SK-N-SH (cell line): ENCODE data around the gene PEX7.

Source experiments
- CHD2 ChIP-seq: fragments of 150-350 bp; IDR thresholded peaks from 2 replicates; pipeline ENCODE4 v1.6.1; 2018; ENCODE audit warnings: low read length; ENCODE audit not compliant: partially characterized antibody
- EP300 ChIP-seq, 2 experiments: IDR thresholded peaks; 2 replicates each; pipeline versions ENCODE4 v1.4.0 to v1.6.1; 2012; ENCODE audit warnings: borderline replicate concordance in 1 of 2, low read depth in 1 of 2, low read length in 1 of 2
- MXI1 ChIP-seq: IDR thresholded peaks from 2 replicates; pipeline ENCODE4 v1.6.1; 2012; ENCODE audit warnings: mild to moderate bottlenecking, low read depth, low read length, improper control_type of control experiment
- SIN3A ChIP-seq: IDR thresholded peaks from 2 replicates; pipeline ENCODE4 v1.6.1; 2012; ENCODE audit warnings: low read depth, mild to moderate bottlenecking, low read length, moderate library complexity, borderline replicate concordance
- TCF12 ChIP-seq: IDR thresholded peaks from 2 replicates; pipeline ENCODE4 v1.4.0; 2012
- TF ChIP-seq, protein P1 (sequence below): fragments of 200-600 bp; sonication (generic); IDR thresholded peaks from 2 replicates; pipeline ENCODE4 v1.6.1; 2017; ENCODE audit warnings: antibody characterized with exemption, mild to moderate bottlenecking, moderate library complexity
- TF ChIP-seq, protein P2 (sequence below): IDR thresholded peaks from 2 replicates; pipeline ENCODE4 v1.4.0; 2012; ENCODE audit warnings: low read depth
- TF ChIP-seq, protein P3 (sequence below): IDR thresholded peaks from 2 replicates; pipeline ENCODE4; 2012

DNA sequence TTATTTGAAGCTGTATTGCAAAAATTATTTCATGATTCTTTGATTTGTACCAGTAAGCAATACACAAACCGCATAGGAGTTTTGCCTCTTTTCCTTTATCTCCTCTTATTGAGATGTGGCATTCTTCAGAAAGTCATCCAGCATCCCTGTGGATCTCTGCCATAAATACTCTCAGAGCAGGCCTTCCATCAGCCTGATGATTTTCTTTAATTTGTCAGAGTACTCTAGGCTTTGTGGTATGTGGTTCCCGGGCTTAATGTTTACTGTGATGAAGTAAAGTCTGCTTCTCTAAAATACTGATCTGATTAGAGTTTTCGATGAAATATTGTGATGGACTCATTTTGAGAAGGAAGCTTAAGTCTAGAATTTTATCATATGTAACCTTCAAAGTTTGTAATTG, 68.6 kb downstream of the PEX7 start:
- TF ChIP-seq, protein P1, sequence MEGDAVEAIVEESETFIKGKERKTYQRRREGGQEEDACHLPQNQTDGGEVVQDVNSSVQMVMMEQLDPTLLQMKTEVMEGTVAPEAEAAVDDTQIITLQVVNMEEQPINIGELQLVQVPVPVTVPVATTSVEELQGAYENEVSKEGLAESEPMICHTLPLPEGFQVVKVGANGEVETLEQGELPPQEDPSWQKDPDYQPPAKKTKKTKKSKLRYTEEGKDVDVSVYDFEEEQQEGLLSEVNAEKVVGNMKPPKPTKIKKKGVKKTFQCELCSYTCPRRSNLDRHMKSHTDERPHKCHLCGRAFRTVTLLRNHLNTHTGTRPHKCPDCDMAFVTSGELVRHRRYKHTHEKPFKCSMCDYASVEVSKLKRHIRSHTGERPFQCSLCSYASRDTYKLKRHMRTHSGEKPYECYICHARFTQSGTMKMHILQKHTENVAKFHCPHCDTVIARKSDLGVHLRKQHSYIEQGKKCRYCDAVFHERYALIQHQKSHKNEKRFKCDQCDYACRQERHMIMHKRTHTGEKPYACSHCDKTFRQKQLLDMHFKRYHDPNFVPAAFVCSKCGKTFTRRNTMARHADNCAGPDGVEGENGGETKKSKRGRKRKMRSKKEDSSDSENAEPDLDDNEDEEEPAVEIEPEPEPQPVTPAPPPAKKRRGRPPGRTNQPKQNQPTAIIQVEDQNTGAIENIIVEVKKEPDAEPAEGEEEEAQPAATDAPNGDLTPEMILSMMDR, result no peak
- no peak for TF ChIP-seq TCF12
- no peak for TF ChIP-seq SIN3A
- TF ChIP-seq EP300 (IDR thresholded peaks at IDR 0.05; ENCODE audit: borderline replicate concordance in 1 of 2, low read depth in 1 of 2, low read length in 1 of 2), result no peak
- no peak for TF ChIP-seq CHD2
- TF ChIP-seq, protein P2, sequence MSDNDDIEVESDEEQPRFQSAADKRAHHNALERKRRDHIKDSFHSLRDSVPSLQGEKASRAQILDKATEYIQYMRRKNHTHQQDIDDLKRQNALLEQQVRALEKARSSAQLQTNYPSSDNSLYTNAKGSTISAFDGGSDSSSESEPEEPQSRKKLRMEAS, result no peak
- no peak for TF ChIP-seq MXI1
- TF ChIP-seq, protein P3, sequence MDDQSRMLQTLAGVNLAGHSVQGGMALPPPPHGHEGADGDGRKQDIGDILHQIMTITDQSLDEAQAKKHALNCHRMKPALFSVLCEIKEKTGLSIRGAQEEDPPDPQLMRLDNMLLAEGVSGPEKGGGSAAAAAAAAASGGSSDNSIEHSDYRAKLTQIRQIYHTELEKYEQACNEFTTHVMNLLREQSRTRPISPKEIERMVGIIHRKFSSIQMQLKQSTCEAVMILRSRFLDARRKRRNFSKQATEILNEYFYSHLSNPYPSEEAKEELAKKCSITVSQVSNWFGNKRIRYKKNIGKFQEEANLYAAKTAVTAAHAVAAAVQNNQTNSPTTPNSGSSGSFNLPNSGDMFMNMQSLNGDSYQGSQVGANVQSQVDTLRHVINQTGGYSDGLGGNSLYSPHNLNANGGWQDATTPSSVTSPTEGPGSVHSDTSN, result no peak
